ENCODE measurements around the gene SRCAP.

SRCAP gene

DNA sequence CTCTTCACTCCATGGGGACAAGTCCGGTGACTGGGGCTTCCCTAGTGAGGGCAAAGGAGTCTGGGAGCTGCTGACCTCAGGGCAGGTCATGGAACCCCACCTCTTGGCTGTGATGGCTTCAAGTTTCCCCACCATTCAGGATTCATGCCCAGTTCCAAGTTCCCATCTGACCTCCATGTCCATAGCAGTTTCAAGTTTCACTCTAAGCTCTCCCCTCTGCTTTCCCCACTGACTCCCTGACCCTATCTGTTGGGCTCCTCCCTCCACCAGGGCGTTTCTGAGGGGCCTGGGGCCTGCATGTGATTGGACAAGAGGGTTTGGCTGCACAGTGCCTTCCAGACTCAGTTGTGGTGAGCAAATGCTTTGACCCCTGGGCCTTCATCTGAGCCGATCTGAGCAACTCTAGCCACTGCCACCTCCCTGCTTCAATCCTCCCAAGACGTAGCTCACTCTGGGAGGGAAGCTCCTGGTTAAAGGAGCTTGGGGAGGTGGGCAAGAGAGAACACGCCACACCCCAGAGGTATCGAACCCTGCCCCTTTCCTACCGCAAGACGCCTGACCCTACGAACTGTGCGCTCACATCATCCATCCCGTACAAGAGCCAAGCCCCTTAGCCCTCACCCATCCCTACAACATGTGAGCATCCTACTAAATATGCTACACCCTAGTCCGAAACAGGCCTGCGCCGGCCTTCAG is 79.7 kb downstream of the SRCAP start:
- DNase-seq, result no peak

DNA sequence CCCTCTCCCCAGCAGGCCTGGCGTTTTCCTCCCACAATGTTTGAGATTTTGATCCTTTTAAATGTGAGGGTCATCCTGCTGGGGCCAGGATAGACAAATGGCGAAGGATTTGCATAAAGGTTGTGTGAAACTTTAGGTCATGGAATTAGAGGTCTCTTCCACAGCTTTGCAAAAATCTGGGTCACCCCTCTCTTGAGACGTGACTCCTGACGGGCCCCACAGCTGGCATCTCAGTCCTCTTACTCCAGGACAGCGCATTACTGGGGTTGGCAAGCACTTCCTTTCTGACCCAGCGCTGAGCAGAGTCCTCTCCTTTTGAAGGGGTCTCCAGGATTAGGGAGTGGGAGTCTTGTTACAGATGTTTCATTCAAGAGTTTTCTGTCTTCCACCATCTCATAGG is 80.6 kb downstream of the SRCAP start:
- no peak for DNase-seq

DNA sequence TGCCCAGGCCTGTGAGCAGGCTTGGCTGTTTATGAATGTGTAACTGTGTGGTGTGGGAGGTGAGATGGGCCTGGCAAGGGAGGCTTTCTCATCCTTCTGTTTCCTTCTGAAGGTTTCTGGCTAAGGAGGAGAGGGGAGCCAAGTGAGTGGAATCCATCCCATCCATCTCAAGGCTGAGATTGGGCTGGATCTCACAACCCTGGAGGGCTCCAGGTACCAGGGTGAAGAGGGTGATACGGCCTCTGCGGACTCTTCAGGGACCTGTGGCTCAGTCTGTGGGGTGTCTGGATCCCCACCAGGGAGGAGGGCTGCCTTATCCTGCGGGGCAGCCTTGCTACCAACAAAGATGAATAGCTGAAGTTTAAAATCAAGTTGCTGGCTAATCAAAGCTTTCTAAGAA is 81.0 kb downstream of the SRCAP start:
- no peak for DNase-seq

DNA sequence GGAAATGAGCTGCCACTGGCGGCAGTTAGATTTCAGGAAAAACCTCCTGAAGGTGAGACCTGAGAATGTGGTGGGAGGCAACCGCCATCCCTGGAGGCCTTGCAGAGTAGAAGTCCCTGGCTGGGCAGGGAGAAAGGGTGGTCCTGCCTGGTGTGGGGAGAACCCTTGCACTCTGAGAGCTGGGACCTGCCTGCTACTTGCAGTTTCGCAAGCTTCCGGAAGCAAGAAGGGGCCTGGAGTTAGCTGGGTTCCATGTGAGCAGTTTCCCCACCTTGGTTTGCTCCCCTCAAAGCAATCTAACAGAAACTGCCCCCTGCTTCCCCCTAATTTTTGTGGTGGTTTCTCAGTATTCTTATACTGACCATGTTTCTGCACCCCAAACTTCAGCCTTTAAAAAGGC is 81.6 kb downstream of the SRCAP start:
- DNase-seq, result no peak

DNA sequence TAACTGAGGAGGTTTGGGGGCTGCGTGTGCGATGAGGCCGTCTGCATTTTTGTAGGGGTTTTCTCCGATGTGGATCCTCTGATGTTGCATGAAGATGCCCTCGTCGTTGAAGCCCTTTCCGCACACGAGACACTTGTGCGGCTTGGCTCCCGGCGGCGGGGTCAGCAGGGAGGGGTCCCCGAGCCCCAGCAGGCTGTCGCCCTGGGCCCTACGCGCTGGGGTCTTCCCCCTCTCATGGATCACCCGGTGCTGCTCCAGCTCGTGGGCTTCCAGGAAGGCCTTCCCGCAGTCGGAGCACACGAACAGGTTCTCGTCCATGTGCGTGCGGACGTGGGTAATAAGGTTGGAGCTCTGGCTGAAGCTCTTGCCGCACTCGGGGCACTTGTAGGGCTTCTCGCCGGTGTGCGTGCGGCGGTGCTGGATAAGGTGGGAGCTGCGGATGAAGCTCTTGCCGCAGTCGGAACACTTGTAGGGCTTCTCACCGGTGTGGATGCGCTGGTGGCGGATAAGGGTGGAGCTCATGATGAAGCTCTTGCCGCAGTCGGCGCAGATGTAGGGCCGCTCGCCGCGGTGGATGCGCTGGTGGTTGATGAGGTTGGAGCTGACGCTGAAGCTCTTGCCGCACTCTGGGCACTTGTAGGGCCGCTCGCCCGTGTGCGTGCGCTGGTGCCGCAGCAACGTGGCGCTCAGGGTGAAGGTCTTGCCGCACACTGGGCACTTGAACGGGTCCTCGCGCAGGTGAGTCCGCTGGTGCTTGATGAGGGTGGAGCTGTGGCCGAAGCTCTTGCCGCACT is 83.7 kb downstream of the SRCAP start:
- no peak for DNase-seq

DNA sequence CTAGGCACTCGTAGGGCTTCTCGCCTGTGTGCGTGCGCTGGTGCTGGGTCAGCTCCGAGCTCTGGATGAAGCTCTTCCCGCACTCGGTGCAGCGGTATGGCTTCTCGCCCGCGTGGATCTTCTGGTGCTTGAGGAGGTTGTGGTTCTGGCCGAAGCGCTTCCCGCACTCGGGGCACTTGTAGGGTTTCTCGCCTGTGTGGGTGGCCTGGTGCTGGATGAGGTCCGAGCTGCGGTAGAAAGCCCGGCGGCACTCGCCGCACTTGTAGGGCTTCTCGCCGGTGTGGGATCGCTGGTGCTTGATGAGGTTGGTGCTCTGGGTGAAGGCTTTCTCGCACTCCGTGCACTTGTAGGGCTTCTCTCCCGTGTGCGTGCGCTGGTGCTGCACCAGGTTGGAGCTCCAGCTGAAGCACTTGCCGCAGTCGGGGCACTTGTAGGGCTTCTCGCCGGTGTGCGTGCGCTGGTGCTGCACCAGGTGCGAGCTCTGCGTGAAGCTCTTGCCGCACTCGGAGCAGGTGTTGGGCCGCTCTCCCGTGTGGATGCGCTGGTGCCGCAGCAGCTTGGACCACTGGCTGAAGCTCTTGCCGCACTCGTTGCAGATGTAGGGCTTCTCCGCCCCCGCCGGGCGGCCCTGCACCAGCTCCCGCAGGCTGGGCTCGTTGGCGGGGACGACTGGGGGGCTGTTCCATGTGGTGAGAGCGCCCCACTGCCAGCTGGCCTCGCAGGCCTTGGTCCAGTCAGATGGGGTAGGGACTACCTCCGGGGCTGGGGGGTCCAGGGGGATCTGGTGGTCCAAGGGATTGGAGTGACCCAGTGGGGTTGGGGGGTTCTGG is 84.5 kb downstream of the SRCAP start:
- no peak for DNase-seq

DNA sequence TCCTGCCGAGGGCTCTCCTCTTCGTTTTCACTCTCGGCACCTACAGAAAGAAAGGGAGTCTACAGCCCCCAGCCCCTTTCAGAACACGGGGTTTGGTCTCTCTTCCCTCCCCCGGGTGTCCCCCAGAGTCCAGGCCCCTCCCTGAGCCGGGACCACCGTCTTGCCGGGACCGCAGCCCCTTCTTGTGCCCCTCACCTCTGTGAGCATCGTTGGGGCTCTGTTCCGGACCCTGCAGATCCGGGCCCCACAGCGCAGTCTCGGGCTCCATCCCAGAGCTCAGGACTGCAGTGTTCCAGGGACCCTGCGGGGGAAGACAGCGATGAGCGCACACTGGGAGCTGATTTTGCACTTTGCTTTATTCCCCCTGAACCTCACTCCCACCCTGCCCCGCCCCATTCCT is 85.2 kb downstream of the SRCAP start:
- no peak for DNase-seq

DNA sequence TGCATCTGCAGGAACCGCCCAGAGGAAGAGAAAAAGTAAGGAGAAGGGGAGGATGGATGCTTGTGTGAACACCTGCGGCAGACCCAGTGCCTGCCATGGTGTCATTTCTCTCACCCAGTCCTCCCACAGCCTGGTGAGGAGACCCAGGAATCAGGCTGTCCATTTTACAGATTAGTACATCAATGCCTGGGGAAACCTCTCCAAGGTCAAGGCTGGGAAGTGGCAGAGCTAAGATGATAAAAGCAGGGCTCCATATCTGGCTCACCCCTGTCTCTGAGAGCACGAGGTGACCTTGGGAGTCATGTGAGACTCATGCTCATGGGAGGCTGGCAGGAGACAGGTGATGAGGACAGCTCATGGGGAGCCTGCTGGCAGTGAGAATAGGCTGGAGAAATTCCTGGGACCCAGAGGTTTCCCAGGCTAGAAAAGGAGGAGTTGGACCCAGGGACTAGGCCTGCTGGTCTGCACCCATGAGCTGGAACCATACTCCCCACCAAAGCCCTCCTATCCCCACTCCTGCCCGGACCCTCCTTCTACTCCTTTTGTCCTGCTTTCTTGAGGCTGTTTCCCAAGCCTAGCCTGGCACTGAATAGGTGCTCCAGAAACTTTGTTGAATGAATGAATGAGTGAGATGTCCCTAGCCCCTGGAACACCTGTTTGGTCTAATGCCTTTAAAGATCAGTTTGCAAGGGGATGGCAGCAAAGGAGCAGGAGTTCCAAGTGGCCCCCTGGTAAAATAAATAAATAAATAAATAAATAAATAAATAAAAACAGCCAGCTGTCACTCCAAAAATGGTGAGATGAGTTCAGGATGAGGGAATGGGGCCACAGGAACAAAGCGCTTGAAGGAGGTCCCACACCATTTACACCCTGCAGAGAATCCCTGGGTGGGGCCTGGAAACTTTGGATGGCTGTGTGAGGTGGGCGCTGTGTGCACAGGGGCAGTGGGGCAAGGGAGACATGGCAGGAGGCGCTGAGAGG is 86.4 kb downstream of the SRCAP start:
- no peak for DNase-seq

DNA sequence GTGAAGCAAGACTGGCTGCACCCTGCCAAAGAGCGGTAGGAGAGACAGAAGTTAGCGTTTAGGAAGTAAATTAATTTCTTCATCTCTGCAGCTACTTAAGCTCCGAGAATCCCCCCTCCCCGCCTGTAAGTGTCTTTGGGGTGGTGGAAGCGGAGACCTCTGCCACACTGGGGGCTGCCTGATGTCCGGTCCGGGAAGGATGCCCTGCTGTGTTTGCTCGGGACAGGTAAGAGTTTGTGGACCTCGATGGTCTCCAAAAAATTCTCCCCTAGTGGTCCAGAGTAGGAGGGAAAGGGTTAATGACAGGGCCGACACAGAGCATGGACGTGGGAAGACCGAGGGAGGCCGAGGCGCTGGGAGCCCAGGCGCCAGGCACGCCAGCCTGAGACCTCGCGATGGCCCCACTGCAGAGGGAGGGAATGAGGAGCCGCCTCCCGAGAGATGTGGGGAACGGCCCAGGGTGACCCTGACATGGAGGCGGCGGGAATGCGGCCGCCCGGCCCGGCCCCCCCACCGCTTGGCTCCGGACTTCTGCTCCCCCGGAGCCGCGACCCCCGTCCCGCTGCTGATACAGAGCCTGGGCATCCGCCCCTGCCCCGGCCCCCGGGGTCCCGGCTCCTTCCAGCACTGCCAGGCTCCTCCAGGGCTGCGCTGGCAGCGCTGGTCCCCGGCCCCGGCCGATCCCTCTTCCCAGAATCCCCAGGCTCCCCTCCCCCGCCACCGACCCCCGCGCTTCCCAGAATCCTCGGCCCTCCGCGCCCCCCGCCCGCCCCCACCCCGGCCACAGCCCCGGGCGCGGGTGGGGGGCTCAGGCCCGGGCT is 87.4 kb downstream of the SRCAP start:
- no peak for DNase-seq

DNA sequence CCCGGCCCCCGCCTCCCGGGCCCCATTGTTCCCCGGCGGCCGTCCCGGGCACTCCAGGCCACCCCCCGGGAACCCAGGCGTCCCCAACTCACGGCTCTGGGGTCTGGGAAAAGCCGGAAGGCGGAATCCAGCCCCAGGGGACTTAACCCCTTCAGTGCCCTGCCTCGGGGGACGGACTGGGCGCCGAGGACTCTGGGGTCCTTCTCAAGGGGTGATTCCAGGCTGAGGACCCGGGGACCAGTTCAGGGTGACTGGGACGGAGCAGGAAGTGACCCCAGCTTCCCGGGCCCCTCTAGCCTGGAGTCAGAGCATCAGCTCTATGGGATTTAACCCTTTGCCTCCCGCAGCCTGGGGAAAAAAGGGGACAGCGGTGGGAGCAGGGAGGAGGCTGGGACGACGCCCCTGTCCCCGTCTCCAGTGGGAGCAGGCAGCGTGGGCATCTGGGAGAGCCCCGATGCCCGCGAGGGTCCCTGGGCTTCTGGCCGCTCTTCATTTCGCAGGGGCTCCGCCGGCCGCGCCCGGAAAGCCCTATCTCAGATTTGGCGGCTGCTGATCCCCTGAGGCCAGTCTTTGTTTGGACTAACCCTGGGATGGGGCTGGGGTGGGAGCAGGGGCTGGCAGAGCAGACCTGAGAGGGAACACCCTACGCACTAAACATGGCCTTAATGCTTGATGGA is 88.1 kb downstream of the SRCAP start, which contains the start of gene ZNF629:
TSS of gene ZNF629 (minus strand) at position 270 of the 677 bp plus-strand sequence. CDS start 2,723 bp downstream, outside the sequence.
- DNase-seq, result peak; percentile 19 to 43

DNA sequence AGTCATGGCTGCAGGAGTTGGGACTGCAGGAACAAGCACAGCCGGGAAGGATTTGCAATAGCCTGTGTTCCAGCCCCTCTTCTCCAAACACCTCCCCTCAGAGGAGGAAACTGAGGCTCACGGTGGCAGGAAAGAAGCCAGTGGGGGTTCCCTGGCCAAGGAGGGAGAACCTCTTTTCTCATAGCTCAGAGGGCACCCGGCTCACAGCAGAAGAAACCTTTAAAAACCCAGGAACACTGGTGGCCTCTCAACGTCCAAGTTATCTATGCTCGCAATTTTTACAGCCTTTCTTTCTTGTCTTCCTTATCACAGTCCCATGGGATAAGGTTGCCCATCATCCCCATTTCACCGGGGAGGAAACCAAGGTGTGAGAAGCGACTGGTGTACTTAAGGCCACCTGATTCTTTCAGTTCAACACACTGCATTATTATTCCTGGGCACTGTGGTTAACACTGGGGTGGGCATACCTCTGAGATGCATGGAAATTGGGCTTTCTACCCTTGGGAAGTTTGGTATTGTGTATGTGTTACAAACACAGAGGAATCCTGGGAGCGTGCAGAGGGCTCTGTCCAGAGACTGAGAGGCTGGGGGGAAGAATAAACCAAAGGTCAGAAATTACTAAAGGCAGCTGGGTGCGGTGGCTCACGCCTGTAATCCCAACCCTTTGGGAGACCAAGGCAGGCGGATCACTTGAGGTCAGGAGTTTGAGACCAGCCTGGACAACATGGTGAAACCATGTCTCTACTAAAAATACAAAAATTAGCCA is 88.8 kb downstream of the SRCAP start:
- DNase-seq, result no peak
